ENCODE results near the gene NELFE.

The NELFE gene

DNA sequence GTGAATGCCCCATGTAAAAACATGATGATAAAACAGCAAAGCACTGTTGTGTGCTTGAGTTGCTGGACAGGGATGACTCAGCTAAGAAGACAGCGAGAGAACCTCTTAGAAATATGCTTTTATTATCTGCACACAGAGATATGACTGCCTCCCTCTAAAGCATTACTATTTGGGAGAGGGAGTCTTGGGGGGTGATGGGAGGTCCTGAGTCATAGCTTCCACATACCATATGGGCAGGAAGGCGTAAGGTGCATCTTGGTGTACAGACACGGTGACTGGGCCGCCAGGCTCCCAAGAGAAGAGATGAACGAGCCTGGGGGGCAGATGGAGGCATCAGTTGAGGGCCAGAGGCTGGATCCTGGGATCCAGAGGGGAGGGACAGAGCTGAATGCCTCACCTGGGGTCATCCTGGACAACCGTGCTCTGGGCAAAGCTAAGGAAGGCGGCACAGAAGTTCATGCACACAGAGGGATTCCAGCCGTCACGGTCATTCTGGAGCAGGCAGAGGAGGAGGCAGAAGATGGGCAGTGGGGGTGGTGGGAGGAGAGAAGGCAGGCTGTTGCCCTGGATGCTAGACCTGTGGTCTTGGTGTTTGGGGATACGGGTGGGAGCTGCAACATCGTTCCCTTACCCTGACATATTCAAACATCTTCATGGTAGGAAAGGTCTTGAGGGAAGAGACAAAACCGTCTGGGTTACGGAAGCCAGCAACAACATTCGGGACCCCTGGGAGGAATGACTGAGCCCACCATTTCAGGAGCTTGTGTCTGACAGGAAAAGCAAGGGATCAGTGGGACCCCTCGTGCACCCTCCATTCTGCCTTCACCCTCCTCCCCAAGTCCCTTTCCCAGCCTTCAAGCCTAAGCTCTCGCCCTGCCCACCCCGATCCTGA lies 11.2 kb upstream of the NELFE start:
- TF ChIP-seq EZH2phosphoT487 (IDR thresholded peaks at IDR 0.05; ENCODE audit: low read length) = no peak
- no peak for TF ChIP-seq CTCF (IDR thresholded peaks at IDR 0.05; ENCODE audit: low read length)
- TF ChIP-seq EZH2 (optimal IDR thresholded peaks at IDR 0.05; ENCODE audit: low read depth, low read length) = no peak
- DNase-seq = no peak
- Histone ChIP-seq H2AFZ (ENCODE audit: low read length) (no peak overlapping the region), H4K20me1 (ENCODE audit: insufficient read depth, low read length) (no peaks in the 10 kb centered on the region), H3K4me2 (ENCODE audit: low read depth, low read length) (no peak overlapping the region), H3K27me3 (replicated peaks; ENCODE audit: insufficient read depth, low read length) (no peaks in the 10 kb centered on the region), H3F3A (ENCODE audit: insufficient read depth, low read length) (peaks cover 11% of the 10 kb centered on the region), H3K9ac (ENCODE audit: low read length) (no peak overlapping the region), H3K4me1 (ENCODE audit: low read length) (peaks cover 6% of the 10 kb centered on the region; the same call in 1 of the 2 replicates), H3K79me2 (ENCODE audit: low read length) (peaks cover 25% of the 10 kb centered on the region), H3K4me3 (ENCODE audit: low read length) (no peak overlapping the region), H3K9me2 (replicated peaks; ENCODE audit: insufficient read depth, low read length) (no peaks in the 10 kb centered on the region), H3K27ac (ENCODE audit: low read length) (no peak overlapping the region), H3K9me3 (replicated peaks; ENCODE audit: insufficient read depth, low read length) (no peaks in the 10 kb centered on the region), H3K36me3 (replicated peaks; ENCODE audit: insufficient read depth, low read length) (no peaks in the 10 kb centered on the region)

DNA sequence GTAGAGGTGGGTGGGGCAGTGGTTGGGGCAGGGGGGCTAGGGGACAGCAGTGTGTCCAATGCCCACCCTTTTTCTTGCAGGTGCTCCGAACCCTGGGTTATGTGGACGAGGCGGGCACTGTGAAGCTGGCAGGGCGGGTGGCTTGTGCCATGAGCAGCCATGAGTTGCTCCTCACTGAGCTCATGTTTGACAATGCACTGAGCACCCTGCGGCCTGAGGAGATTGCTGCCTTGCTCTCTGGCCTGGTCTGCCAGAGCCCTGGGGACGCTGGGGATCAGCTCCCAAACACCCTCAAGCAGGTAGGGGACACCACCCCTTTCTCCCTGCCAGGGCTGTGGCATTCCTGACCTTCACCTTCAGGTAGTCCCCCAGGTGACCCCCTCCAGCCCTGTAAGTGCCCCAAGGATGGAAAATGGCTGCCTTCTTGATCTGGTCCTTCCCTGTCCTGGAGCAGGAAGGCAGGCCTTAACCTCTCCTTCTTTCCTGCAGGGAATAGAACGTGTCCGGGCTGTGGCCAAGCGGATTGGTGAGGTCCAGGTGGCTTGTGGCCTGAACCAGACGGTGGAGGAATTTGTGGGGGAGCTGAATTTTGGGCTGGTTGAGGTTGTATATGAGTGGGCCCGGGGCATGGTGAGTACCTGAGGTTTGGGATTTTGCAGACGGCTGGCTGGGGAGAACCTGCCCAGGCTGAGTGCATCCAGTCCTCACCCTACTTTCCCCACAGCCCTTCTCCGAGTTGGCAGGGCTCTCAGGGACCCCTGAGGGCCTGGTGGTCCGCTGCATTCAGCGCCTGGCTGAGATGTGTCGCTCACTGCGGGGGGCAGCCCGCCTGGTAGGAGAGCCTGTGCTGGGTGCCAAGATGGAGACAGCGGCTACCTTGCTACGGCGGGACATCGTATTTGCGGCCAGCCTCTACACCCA lies 10.3 kb upstream of the NELFE start:
- H3K4me2 ChIP-seq (ENCODE audit: low read depth, low read length) = no peak overlapping the region
- no peaks in the 10 kb centered on the region for H3K27me3 ChIP-seq (replicated peaks; ENCODE audit: insufficient read depth, low read length)
- H3F3A ChIP-seq (ENCODE audit: insufficient read depth, low read length) = peaks cover 11% of the 10 kb centered on the region
- DNase-seq = no peak
- H4K20me1 ChIP-seq (ENCODE audit: insufficient read depth, low read length) = no peaks in the 10 kb centered on the region
- peaks cover 6% of the 10 kb centered on the region; the same call in 1 of the 2 replicates for H3K4me1 ChIP-seq (ENCODE audit: low read length)
- H3K9me3 ChIP-seq (replicated peaks; ENCODE audit: insufficient read depth, low read length) = no peaks in the 10 kb centered on the region
- H3K4me3 ChIP-seq (ENCODE audit: low read length) = no peak overlapping the region
- no peaks in the 10 kb centered on the region for H3K9me2 ChIP-seq (replicated peaks; ENCODE audit: insufficient read depth, low read length)
- H2AFZ ChIP-seq (ENCODE audit: low read length) = no peak overlapping the region
- TF ChIP-seq EZH2 (optimal IDR thresholded peaks at IDR 0.05; ENCODE audit: low read depth, low read length) = no peak
- no peak for TF ChIP-seq CTCF (IDR thresholded peaks at IDR 0.05; ENCODE audit: low read length)
- no peak for TF ChIP-seq EZH2phosphoT487 (IDR thresholded peaks at IDR 0.05; ENCODE audit: low read length)
- H3K36me3 ChIP-seq (replicated peaks; ENCODE audit: insufficient read depth, low read length) = no peaks in the 10 kb centered on the region
- H3K27ac ChIP-seq (ENCODE audit: low read length) = no peak overlapping the region
- H3K79me2 ChIP-seq (ENCODE audit: low read length) = peaks cover 25% of the 10 kb centered on the region
- H3K9ac ChIP-seq (ENCODE audit: low read length) = no peak overlapping the region

DNA sequence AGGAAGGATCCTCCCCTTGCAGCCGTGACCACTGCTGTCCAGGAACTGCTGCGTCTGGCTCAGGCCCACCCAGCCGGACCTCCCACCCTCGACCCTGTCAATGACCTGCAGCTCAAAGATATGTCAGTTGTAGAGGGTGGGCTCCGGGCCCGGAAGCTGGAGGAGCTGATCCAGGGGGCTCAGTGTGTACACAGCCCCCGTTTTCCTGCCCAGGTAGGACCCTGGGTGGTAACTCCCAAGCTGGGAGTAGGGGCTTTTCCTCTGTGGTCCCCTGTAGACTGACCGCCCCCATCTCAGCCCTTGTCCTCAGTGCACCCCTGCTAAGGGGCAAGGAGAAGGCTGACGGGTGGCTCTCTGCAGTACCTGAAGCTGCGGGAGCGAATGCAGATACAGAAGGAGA lies 9.6 kb upstream of the NELFE start:
- H3K9ac ChIP-seq (ENCODE audit: low read length) = no peak overlapping the region
- H3F3A ChIP-seq (ENCODE audit: insufficient read depth, low read length) = peaks cover 11% of the 10 kb centered on the region
- no peak overlapping the region for H3K4me3 ChIP-seq (ENCODE audit: low read length)
- no peaks in the 10 kb centered on the region for H3K9me3 ChIP-seq (replicated peaks; ENCODE audit: insufficient read depth, low read length)
- H3K4me2 ChIP-seq (ENCODE audit: low read depth, low read length) = no peak overlapping the region
- no peaks in the 10 kb centered on the region for H3K27me3 ChIP-seq (replicated peaks; ENCODE audit: insufficient read depth, low read length)
- H2AFZ ChIP-seq (ENCODE audit: low read length) = no peak overlapping the region
- peaks cover 6% of the 10 kb centered on the region; the same call in 1 of the 2 replicates for H3K4me1 ChIP-seq (ENCODE audit: low read length)
- no peaks in the 10 kb centered on the region for H3K9me2 ChIP-seq (replicated peaks; ENCODE audit: insufficient read depth, low read length)
- H4K20me1 ChIP-seq (ENCODE audit: insufficient read depth, low read length) = no peaks in the 10 kb centered on the region
- H3K79me2 ChIP-seq (ENCODE audit: low read length) = peaks cover 23% of the 10 kb centered on the region
- no peak overlapping the region for H3K27ac ChIP-seq (ENCODE audit: low read length)
- no peaks in the 10 kb centered on the region for H3K36me3 ChIP-seq (replicated peaks; ENCODE audit: insufficient read depth, low read length)
- no peak for DNase-seq
- no peak for TF ChIP-seq EZH2phosphoT487 (IDR thresholded peaks at IDR 0.05; ENCODE audit: low read length)
- no peak for TF ChIP-seq CTCF (IDR thresholded peaks at IDR 0.05; ENCODE audit: low read length)

All from MM.1S (cell line).